HepG2 (cell line): ENCODE results near the gene STX10. TPM values are rescaled to one million over a fixed set of nuclear protein-coding genes. Genes with fewer than 3 reads are reported as not detected.

Experiments
- AGO2 ChIP-seq: fragments of 200-400 bp; formaldehyde crosslinking; optimal IDR thresholded peaks from 2 replicates; pipeline ENCODE3; 2017; ENCODE audit warnings: mild to moderate bottlenecking, low read depth, low read length, moderate library complexity
- CAMTA2 ChIP-seq: sonication (generic); formaldehyde crosslinking; IDR thresholded peaks from 2 replicates; pipeline ENCODE4 v1.4.0; 2020; ENCODE audit warnings: mild to moderate bottlenecking, missing genetic modification reagents, borderline replicate concordance
- ELF3 ChIP-seq: IDR thresholded peaks from 2 replicates; pipeline ENCODE4 v1.6.1; 2016; ENCODE audit warnings: missing genetic modification reagents, missing compliant biosample characterization
- ELF4 ChIP-seq: sonication (generic); formaldehyde crosslinking; IDR thresholded peaks from 2 replicates; pipeline ENCODE4 v1.5.0; 2020; ENCODE audit warnings: missing genetic modification reagents, mild to moderate bottlenecking, moderate library complexity, borderline replicate concordance
- FOXC1 ChIP-seq: sonication (generic); formaldehyde crosslinking; IDR thresholded peaks from 2 replicates; pipeline ENCODE4 v1.8.0; 2022; ENCODE audit warnings: mild to moderate bottlenecking, missing genetic modification reagents, borderline replicate concordance
- GABPA ChIP-seq, 2 experiments: IDR thresholded peaks; 2 replicates each; pipeline ENCODE4 v1.6.1; 2011 to 2016; ENCODE audit warnings: low read depth in 2 of 2, low read length in 1 of 2, missing biosample characterization in 1 of 2, missing genetic modification characterization in 1 of 2
- HINFP ChIP-seq: sonication (generic); formaldehyde crosslinking; IDR thresholded peaks from 2 replicates; pipeline ENCODE4 v1.4.0; 2020; ENCODE audit warnings: low read depth, mild to moderate bottlenecking, missing genetic modification reagents
- HNRNPL ChIP-seq: fragments of 200-400 bp; formaldehyde crosslinking; IDR thresholded peaks from 2 replicates; pipeline ENCODE4 v1.6.1; 2017; ENCODE audit warnings: mild to moderate bottlenecking, low read depth, low read length
- MEF2D ChIP-seq: sonication (generic); formaldehyde crosslinking; IDR thresholded peaks from 2 replicates; pipeline ENCODE4 v1.5.1; 2020; ENCODE audit warnings: mild to moderate bottlenecking, missing genetic modification reagents
- MTF2 ChIP-seq: sonication (generic); formaldehyde crosslinking; IDR thresholded peaks from 2 replicates; pipeline ENCODE4 v1.5.0; 2020; ENCODE audit warnings: missing genetic modification reagents, borderline replicate concordance
- NR2C2 ChIP-seq: sonication (generic); formaldehyde crosslinking; IDR thresholded peaks from 2 replicates; pipeline ENCODE4 v1.4.0; 2020; ENCODE audit warnings: missing genetic modification reagents, mild to moderate bottlenecking, moderate library complexity, borderline replicate concordance
- PAF1 ChIP-seq: IDR thresholded peaks from 2 replicates; pipeline ENCODE4 v1.6.1; 2016; ENCODE audit warnings: missing genetic modification reagents, missing compliant biosample characterization
- PHB2 ChIP-seq: fragments of 450-650 bp; IDR thresholded peaks from 2 replicates; pipeline ENCODE4 v1.6.1; 2018; ENCODE audit not compliant: partially characterized antibody
- POGZ ChIP-seq: sonication (generic); formaldehyde crosslinking; IDR thresholded peaks from 2 replicates; pipeline ENCODE4 v1.4.0; 2020; ENCODE audit warnings: mild to moderate bottlenecking, missing genetic modification reagents
- PRMT3 ChIP-seq: sonication (generic); formaldehyde crosslinking; IDR thresholded peaks from 2 replicates; pipeline ENCODE4 v1.8.1; 2022; ENCODE audit warnings: low read depth, mild to moderate bottlenecking, moderate library complexity, missing genetic modification reagents, borderline replicate concordance
- RCOR2 ChIP-seq: IDR thresholded peaks from 2 replicates; pipeline ENCODE4 v1.6.1; 2016; ENCODE audit warnings: missing biosample characterization, missing genetic modification reagents
- SETDB1 ChIP-seq: sonication (generic); formaldehyde crosslinking; IDR thresholded peaks from 2 replicates; pipeline ENCODE4 v1.5.1; 2020; ENCODE audit warnings: missing genetic modification reagents, mild to moderate bottlenecking, borderline replicate concordance
- SNAPC2 ChIP-seq: sonication (generic); formaldehyde crosslinking; IDR thresholded peaks from 2 replicates; pipeline ENCODE4 v1.8.1; 2022; ENCODE audit warnings: mild to moderate bottlenecking, missing genetic modification reagents
- WIZ ChIP-seq: sonication (generic); formaldehyde crosslinking; IDR thresholded peaks from 2 replicates; pipeline ENCODE4 v1.5.1; 2020; ENCODE audit warnings: mild to moderate bottlenecking, missing genetic modification reagents
- ZNF143 ChIP-seq: sonication (generic); formaldehyde crosslinking; IDR thresholded peaks from 2 replicates; pipeline ENCODE4 v1.4.0; 2020; ENCODE audit warnings: missing genetic modification reagents
- ZNF251 ChIP-seq: sonication (generic); formaldehyde crosslinking; IDR thresholded peaks from 2 replicates; pipeline ENCODE4 v1.9.0; 2021; ENCODE audit warnings: mild to moderate bottlenecking, missing genetic modification reagents
- ZNF615 ChIP-seq: sonication (generic); formaldehyde crosslinking; IDR thresholded peaks from 2 replicates; pipeline ENCODE4 v1.5.0; 2020; ENCODE audit warnings: mild to moderate bottlenecking, missing genetic modification reagents, borderline replicate concordance
- ZNF672 ChIP-seq: sonication (generic); formaldehyde crosslinking; IDR thresholded peaks from 2 replicates; pipeline ENCODE4 v1.8.1; 2022; ENCODE audit warnings: missing genetic modification reagents
- ZNF746 ChIP-seq: sonication (generic); formaldehyde crosslinking; IDR thresholded peaks from 2 replicates; pipeline ENCODE4 v1.8.0; 2022; ENCODE audit warnings: mild to moderate bottlenecking, missing genetic modification reagents
- ZNF772 ChIP-seq: sonication (generic); formaldehyde crosslinking; IDR thresholded peaks from 2 replicates; pipeline ENCODE4 v1.5.0; 2020; ENCODE audit warnings: mild to moderate bottlenecking, missing genetic modification reagents
- polyA plus RNA-seq, 8 experiments: library from polyadenylated mRNA; depleted of rRNA in 3 of 8; stranded (reverse) in 7 of 8; unstranded in 1 of 8; fragments of >200 nt; fragmentation: Illumina TruSeq in 4 of 8; extraction: Trizol in 4 of 8; gene quantifications; 2 replicates each; pipeline versions ENCODE4 v1.2.1 to v1.2.3, GENCODE V29; 2011 to 2016; ENCODE audit warnings: low read depth in 4 of 8, missing spikeins in 1 of 8, mixed read lengths in 1 of 8; ENCODE audit not compliant: insufficient read depth in 1 of 8
- total RNA-seq, 5 experiments: library from RNA; depleted of rRNA; stranded (reverse); fragments of >200 nt; fragmentation: Illumina TruSeq; extraction: Trizol; gene quantifications; 2 replicates each; pipeline ENCODE4 v1.2.3, GENCODE V29; 2016; ENCODE audit warnings: low read depth in 1 of 5
- TF ChIP-seq, protein P1 (sequence below): sonication (generic); formaldehyde crosslinking; conservative IDR thresholded peaks from 2 replicates; pipeline ENCODE4 v1.4.0; 2020; ENCODE audit warnings: missing genetic modification reagents
- TF ChIP-seq, protein P2 (sequence below): sonication (generic); formaldehyde crosslinking; IDR thresholded peaks from 2 replicates; pipeline ENCODE4; 2020; ENCODE audit warnings: missing genetic modification reagents, mild to moderate bottlenecking, borderline replicate concordance
- TF ChIP-seq, protein P3 (sequence below): IDR thresholded peaks from 2 replicates; pipeline ENCODE4 v1.6.1; 2016

The STX10 gene
- total and polyA plus RNA-seq, 2 of the 13 experiments (the other 11 are each of a cell fraction or from before 2014, with no cell fraction given), result 47.9 to 66.4 TPM

DNA sequence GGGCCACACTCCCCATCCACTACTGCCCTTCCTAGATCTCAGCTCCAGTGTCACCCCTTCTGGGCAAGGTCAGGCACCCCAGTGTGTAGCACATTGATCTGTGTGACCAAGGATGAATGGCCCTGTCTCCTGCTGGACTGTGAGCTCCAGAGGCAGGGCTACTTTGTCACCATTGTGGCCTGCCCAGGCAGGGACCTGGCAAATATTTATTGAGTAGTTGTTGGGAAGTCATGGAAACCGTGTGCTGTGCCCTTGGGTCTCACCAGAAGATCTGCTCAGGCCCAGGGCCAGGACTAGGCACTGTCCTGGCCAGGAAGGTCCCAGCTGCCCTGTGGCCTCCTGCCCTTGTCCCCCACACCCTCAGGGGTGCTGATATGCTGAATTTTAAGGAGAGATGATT is 21.6 kb downstream of the STX10 start (continued):
- TF ChIP-seq POGZ, result no peak
- no peak for TF ChIP-seq SETDB1 (CRISPR knock-in tag)
- TF ChIP-seq PAF1 (CRISPR knock-in tag), result no peak
- no peak for TF ChIP-seq NR2C2 (CRISPR knock-in tag)
- TF ChIP-seq ZNF672 (CRISPR knock-in tag), result no peak
- no peak for TF ChIP-seq ZNF251 (CRISPR knock-in tag)
- no peak for TF ChIP-seq AGO2
- no peak for TF ChIP-seq GABPA (IDR thresholded peaks at IDR 0.05; ENCODE audit: low read depth, low read length)
- TF ChIP-seq GABPA (CRISPR knock-in tag; IDR thresholded peaks at IDR 0.05; ENCODE audit: low read depth), result no peak; the same call in 1 of the 2 replicates
- TF ChIP-seq, protein P1, sequence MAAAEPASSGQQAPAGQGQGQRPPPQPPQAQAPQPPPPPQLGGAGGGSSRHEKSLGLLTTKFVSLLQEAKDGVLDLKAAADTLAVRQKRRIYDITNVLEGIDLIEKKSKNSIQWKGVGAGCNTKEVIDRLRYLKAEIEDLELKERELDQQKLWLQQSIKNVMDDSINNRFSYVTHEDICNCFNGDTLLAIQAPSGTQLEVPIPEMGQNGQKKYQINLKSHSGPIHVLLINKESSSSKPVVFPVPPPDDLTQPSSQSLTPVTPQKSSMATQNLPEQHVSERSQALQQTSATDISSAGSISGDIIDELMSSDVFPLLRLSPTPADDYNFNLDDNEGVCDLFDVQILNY (CRISPR knock-in tag), result no peak
- TF ChIP-seq HNRNPL, result no peak
- TF ChIP-seq ZNF746, result no peak
- TF ChIP-seq CAMTA2 (CRISPR knock-in tag), result no peak
- TF ChIP-seq ELF3 (CRISPR knock-in tag), result no peak
- no peak for TF ChIP-seq ZNF615 (CRISPR knock-in tag)
- no peak for TF ChIP-seq MTF2 (CRISPR knock-in tag)
- no peak for TF ChIP-seq ZNF772 (CRISPR knock-in tag)
- 0 out of 2 replicates have a peak, but pooled peaks have one; percentile 33 for TF ChIP-seq FOXC1
- TF ChIP-seq, protein P2, sequence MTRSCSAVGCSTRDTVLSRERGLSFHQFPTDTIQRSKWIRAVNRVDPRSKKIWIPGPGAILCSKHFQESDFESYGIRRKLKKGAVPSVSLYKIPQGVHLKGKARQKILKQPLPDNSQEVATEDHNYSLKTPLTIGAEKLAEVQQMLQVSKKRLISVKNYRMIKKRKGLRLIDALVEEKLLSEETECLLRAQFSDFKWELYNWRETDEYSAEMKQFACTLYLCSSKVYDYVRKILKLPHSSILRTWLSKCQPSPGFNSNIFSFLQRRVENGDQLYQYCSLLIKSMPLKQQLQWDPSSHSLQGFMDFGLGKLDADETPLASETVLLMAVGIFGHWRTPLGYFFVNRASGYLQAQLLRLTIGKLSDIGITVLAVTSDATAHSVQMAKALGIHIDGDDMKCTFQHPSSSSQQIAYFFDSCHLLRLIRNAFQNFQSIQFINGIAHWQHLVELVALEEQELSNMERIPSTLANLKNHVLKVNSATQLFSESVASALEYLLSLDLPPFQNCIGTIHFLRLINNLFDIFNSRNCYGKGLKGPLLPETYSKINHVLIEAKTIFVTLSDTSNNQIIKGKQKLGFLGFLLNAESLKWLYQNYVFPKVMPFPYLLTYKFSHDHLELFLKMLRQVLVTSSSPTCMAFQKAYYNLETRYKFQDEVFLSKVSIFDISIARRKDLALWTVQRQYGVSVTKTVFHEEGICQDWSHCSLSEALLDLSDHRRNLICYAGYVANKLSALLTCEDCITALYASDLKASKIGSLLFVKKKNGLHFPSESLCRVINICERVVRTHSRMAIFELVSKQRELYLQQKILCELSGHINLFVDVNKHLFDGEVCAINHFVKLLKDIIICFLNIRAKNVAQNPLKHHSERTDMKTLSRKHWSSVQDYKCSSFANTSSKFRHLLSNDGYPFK (CRISPR knock-in tag), result peak; percentile 64; the same call in 1 of the 2 replicates
- TF ChIP-seq, protein P3, sequence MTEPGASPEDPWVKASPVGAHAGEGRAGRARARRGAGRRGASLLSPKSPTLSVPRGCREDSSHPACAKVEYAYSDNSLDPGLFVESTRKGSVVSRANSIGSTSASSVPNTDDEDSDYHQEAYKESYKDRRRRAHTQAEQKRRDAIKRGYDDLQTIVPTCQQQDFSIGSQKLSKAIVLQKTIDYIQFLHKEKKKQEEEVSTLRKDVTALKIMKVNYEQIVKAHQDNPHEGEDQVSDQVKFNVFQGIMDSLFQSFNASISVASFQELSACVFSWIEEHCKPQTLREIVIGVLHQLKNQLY (CRISPR knock-in tag), result no peak; the same call in 1 of the 2 replicates
- TF ChIP-seq WIZ (CRISPR knock-in tag), result no peak
- TF ChIP-seq ELF4, result no peak
- TF ChIP-seq MEF2D (CRISPR knock-in tag), result no peak
- no peak for TF ChIP-seq ZNF143 (CRISPR knock-in tag)
- TF ChIP-seq PRMT3 (CRISPR knock-in tag), result no peak
- no peak for TF ChIP-seq RCOR2 (CRISPR knock-in tag)
- TF ChIP-seq SNAPC2 (CRISPR knock-in tag), result no peak
- TF ChIP-seq PHB2, result no peak
- no peak for TF ChIP-seq HINFP
